Measurements from ENCODE around the gene AGR3.

DNA sequence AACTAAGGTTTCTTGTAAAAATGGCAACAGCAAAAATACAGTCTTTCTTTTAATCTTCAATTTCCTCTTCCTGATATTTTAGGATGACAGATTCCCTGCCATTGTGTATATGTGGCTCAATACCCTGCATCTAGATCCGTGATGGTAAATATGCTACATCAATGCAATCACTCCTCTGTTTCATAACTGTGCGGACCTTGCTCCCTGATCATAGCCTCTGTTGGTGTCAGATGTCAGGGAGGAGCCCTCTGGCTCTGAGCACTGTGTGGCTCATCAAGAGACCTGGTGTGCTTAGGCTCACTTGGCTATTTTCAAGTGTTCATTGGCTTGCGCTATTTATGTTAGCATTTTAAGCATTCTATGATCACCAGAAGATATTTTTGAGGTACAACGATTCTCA lies 33.0 kb upstream of the AGR3 start:
- TF ChIP-seq ELF4 (IDR thresholded peaks at IDR 0.05) (no peak), L3MBTL2 (conservative IDR thresholded peaks at IDR 0.05) (no peak), SP1 (IDR thresholded peaks at IDR 0.05) (no peak), TARDBP (IDR thresholded peaks at IDR 0.05) (no peak), SUZ12 (IDR thresholded peaks at IDR 0.05) (no peak), FOXM1 (IDR thresholded peaks at IDR 0.05; ENCODE audit: borderline replicate concordance) (no peak), NFRKB (IDR thresholded peaks at IDR 0.05) (no peak), FOXA1 (IDR thresholded peaks at IDR 0.05) (no peak), CTBP1 (IDR thresholded peaks at IDR 0.05; ENCODE audit: borderline replicate concordance) (no peak)
